HepG2 (cell line): Measurements from ENCODE around the gene CEBPZOS. TPM values are rescaled to one million over a fixed set of nuclear protein-coding genes. Genes with fewer than 3 reads are reported as not detected.

Experiments
- DMAP1 ChIP-seq: IDR thresholded peaks from 2 replicates; pipeline ENCODE4 v1.6.1; 2016
- EP300 ChIP-seq, 3 experiments: sonication (generic) in 1 of 3; formaldehyde crosslinking in 1 of 3; IDR thresholded peaks; 2 replicates each; pipeline versions ENCODE4 v1.5.1 to v1.6.1; 2011 to 2020; ENCODE audit warnings: low read depth in 2 of 3, low read length in 2 of 3, borderline replicate concordance in 1 of 3, improper control_type of control experiment in 1 of 3, mild to moderate bottlenecking in 1 of 3, missing genetic modification reagents in 1 of 3, moderate library complexity in 1 of 3
- KMT2B ChIP-seq: IDR thresholded peaks from 2 replicates; pipeline ENCODE4 v1.6.1; 2016; ENCODE audit warnings: missing genetic modification reagents, missing compliant biosample characterization
- MIXL1 ChIP-seq: IDR thresholded peaks from 2 replicates; pipeline ENCODE4 v1.6.1; 2016
- NFIC ChIP-seq: IDR thresholded peaks from 2 replicates; pipeline ENCODE4 v1.6.1; 2012; ENCODE audit warnings: mild to moderate bottlenecking, low read length, inconsistent platforms
- ZBTB3 ChIP-seq: sonication (generic); formaldehyde crosslinking; IDR thresholded peaks from 2 replicates; pipeline ENCODE4 v1.4.0; 2020; ENCODE audit warnings: low read depth, mild to moderate bottlenecking, moderate library complexity, missing genetic modification reagents, borderline replicate concordance
- ZKSCAN8 ChIP-seq: IDR thresholded peaks from 2 replicates; pipeline ENCODE4 v1.6.1; 2016; ENCODE audit warnings: borderline replicate concordance, missing genetic modification reagents, missing compliant biosample characterization
- ZZZ3 ChIP-seq: sonication (generic); formaldehyde crosslinking; IDR thresholded peaks from 2 replicates; pipeline ENCODE4 v1.4.0; 2020; ENCODE audit warnings: missing genetic modification reagents, mild to moderate bottlenecking, borderline replicate concordance
- polyA plus RNA-seq, 8 experiments: library from polyadenylated mRNA; depleted of rRNA in 3 of 8; stranded (reverse) in 7 of 8; unstranded in 1 of 8; fragments of >200 nt; fragmentation: Illumina TruSeq in 4 of 8; extraction: Trizol in 4 of 8; gene quantifications; 2 replicates each; pipeline versions ENCODE4 v1.2.1 to v1.2.3, GENCODE V29; 2011 to 2016; ENCODE audit warnings: low read depth in 4 of 8, missing spikeins in 1 of 8, mixed read lengths in 1 of 8; ENCODE audit not compliant: insufficient read depth in 1 of 8
- total RNA-seq, 5 experiments: library from RNA; depleted of rRNA; stranded (reverse); fragments of >200 nt; fragmentation: Illumina TruSeq; extraction: Trizol; gene quantifications; 2 replicates each; pipeline ENCODE4 v1.2.3, GENCODE V29; 2016; ENCODE audit warnings: low read depth in 1 of 5
- TF ChIP-seq, protein P1 (sequence below): sonication (generic); formaldehyde crosslinking; IDR thresholded peaks from 2 replicates; pipeline ENCODE4; 2020; ENCODE audit warnings: missing genetic modification reagents, mild to moderate bottlenecking, borderline replicate concordance
- TF ChIP-seq, protein P2 (sequence below): IDR thresholded peaks from 2 replicates; pipeline ENCODE4 v1.6.1; 2016; ENCODE audit warnings: low read depth, missing genetic modification reagents, missing compliant biosample characterization
- TF ChIP-seq, protein P3 (sequence below): sonication (generic); formaldehyde crosslinking; conservative IDR thresholded peaks from 2 replicates; pipeline ENCODE4 v1.4.0; 2020; ENCODE audit warnings: mild to moderate bottlenecking, missing genetic modification reagents, moderate library complexity
- TF ChIP-seq, protein P4 (sequence below): IDR thresholded peaks from 2 replicates; pipeline ENCODE4 v1.6.1; 2016

Gene CEBPZOS
- total and polyA plus RNA-seq, 2 of the 13 experiments (the other 11 are each of a cell fraction or from before 2014, with no cell fraction given), result 18.6 to 44.7 TPM

DNA sequence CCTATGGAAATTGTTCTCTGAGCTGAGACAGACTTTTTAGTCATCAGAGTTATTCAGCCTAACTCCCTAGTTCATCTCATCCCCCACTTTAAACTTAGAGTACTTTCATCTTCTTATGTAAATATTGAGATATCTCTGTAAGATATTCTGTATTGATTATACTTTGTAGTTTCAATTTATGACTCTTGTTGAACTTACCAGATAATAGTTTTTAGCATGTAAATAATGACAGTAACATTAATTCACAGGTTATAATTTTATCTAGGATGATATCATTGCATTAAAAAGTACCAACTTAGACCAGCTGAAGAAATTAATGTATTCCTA is 24.7 kb upstream of the CEBPZOS start (continued):
- TF ChIP-seq EP300 (IDR thresholded peaks at IDR 0.05; ENCODE audit: low read depth in 2 of 2, low read length in 2 of 2) (peak in 1 of 2 experiments; percentile 49; a peak in 1 of 4 replicates), EP300 (CRISPR knock-in tag; IDR thresholded peaks at IDR 0.05; ENCODE audit: borderline replicate concordance) (no peak), MIXL1 (CRISPR knock-in tag) (peak; percentile 60; the same call in 1 of the 2 replicates), DMAP1 (CRISPR knock-in tag) (0 out of 2 replicates have a peak, but pooled peaks have one; percentile 29), KMT2B (CRISPR knock-in tag) (0 out of 2 replicates have a peak, but pooled peaks have one; percentile 30), ZKSCAN8 (0 out of 2 replicates have a peak, but pooled peaks have one; percentile 10), NFIC (peak; percentile 67; the same call in 1 of the 2 replicates), ZZZ3 (CRISPR knock-in tag) (no peak), ZBTB3 (CRISPR knock-in tag) (no peak)
- TF ChIP-seq, protein P1, sequence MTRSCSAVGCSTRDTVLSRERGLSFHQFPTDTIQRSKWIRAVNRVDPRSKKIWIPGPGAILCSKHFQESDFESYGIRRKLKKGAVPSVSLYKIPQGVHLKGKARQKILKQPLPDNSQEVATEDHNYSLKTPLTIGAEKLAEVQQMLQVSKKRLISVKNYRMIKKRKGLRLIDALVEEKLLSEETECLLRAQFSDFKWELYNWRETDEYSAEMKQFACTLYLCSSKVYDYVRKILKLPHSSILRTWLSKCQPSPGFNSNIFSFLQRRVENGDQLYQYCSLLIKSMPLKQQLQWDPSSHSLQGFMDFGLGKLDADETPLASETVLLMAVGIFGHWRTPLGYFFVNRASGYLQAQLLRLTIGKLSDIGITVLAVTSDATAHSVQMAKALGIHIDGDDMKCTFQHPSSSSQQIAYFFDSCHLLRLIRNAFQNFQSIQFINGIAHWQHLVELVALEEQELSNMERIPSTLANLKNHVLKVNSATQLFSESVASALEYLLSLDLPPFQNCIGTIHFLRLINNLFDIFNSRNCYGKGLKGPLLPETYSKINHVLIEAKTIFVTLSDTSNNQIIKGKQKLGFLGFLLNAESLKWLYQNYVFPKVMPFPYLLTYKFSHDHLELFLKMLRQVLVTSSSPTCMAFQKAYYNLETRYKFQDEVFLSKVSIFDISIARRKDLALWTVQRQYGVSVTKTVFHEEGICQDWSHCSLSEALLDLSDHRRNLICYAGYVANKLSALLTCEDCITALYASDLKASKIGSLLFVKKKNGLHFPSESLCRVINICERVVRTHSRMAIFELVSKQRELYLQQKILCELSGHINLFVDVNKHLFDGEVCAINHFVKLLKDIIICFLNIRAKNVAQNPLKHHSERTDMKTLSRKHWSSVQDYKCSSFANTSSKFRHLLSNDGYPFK, result no peak
- TF ChIP-seq, protein P2, sequence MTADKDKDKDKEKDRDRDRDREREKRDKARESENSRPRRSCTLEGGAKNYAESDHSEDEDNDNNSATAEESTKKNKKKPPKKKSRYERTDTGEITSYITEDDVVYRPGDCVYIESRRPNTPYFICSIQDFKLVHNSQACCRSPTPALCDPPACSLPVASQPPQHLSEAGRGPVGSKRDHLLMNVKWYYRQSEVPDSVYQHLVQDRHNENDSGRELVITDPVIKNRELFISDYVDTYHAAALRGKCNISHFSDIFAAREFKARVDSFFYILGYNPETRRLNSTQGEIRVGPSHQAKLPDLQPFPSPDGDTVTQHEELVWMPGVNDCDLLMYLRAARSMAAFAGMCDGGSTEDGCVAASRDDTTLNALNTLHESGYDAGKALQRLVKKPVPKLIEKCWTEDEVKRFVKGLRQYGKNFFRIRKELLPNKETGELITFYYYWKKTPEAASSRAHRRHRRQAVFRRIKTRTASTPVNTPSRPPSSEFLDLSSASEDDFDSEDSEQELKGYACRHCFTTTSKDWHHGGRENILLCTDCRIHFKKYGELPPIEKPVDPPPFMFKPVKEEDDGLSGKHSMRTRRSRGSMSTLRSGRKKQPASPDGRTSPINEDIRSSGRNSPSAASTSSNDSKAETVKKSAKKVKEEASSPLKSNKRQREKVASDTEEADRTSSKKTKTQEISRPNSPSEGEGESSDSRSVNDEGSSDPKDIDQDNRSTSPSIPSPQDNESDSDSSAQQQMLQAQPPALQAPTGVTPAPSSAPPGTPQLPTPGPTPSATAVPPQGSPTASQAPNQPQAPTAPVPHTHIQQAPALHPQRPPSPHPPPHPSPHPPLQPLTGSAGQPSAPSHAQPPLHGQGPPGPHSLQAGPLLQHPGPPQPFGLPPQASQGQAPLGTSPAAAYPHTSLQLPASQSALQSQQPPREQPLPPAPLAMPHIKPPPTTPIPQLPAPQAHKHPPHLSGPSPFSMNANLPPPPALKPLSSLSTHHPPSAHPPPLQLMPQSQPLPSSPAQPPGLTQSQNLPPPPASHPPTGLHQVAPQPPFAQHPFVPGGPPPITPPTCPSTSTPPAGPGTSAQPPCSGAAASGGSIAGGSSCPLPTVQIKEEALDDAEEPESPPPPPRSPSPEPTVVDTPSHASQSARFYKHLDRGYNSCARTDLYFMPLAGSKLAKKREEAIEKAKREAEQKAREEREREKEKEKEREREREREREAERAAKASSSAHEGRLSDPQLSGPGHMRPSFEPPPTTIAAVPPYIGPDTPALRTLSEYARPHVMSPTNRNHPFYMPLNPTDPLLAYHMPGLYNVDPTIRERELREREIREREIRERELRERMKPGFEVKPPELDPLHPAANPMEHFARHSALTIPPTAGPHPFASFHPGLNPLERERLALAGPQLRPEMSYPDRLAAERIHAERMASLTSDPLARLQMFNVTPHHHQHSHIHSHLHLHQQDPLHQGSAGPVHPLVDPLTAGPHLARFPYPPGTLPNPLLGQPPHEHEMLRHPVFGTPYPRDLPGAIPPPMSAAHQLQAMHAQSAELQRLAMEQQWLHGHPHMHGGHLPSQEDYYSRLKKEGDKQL (CRISPR knock-in tag), result peak; percentile 56; the same call in 1 of the 2 replicates
- TF ChIP-seq, protein P3, sequence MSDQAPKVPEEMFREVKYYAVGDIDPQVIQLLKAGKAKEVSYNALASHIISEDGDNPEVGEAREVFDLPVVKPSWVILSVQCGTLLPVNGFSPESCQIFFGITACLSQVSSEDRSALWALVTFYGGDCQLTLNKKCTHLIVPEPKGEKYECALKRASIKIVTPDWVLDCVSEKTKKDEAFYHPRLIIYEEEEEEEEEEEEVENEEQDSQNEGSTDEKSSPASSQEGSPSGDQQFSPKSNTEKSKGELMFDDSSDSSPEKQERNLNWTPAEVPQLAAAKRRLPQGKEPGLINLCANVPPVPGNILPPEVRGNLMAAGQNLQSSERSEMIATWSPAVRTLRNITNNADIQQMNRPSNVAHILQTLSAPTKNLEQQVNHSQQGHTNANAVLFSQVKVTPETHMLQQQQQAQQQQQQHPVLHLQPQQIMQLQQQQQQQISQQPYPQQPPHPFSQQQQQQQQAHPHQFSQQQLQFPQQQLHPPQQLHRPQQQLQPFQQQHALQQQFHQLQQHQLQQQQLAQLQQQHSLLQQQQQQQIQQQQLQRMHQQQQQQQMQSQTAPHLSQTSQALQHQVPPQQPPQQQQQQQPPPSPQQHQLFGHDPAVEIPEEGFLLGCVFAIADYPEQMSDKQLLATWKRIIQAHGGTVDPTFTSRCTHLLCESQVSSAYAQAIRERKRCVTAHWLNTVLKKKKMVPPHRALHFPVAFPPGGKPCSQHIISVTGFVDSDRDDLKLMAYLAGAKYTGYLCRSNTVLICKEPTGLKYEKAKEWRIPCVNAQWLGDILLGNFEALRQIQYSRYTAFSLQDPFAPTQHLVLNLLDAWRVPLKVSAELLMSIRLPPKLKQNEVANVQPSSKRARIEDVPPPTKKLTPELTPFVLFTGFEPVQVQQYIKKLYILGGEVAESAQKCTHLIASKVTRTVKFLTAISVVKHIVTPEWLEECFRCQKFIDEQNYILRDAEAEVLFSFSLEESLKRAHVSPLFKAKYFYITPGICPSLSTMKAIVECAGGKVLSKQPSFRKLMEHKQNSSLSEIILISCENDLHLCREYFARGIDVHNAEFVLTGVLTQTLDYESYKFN (CRISPR knock-in tag), result no peak
- TF ChIP-seq, protein P4, sequence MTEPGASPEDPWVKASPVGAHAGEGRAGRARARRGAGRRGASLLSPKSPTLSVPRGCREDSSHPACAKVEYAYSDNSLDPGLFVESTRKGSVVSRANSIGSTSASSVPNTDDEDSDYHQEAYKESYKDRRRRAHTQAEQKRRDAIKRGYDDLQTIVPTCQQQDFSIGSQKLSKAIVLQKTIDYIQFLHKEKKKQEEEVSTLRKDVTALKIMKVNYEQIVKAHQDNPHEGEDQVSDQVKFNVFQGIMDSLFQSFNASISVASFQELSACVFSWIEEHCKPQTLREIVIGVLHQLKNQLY, result 0 out of 2 replicates have a peak, but pooled peaks have one; percentile 24
